Prostate gland (tissue), 2 donors: ENCODE data around the gene RGS12. TPM values are rescaled to one million over a fixed set of nuclear protein-coding genes. Genes with fewer than 3 reads are reported as not detected.

Experiments used
- DNase-seq: peaks from one replicate; pipeline ENCODE4 v3.0.0-alpha.2; 2019; ENCODE audit warnings: low spot score
- H3K27ac ChIP-seq, 2 donors: fragments of 200-600 bp; sonication (generic); 2 replicates each; pipeline ENCODE4 v1.5.1; 2017 to 2019
- H3K27me3 ChIP-seq: fragments of 200-600 bp; sonication (generic); replicated peaks from 2 replicates; pipeline ENCODE4 v1.5.1; 2019; ENCODE audit not compliant: insufficient read depth
- H3K36me3 ChIP-seq, 2 donors: fragments of 200-600 bp; sonication (generic); 1 replicate in 1 of 2; 2 replicates in 1 of 2; pipeline versions ENCODE4 v1.5.1 to v1.8.1; 2017 to 2019
- H3K4me1 ChIP-seq: fragments of 200-600 bp; sonication (generic); replicated peaks from 2 replicates; pipeline ENCODE4 v1.5.1; 2019
- H3K4me3 ChIP-seq, 2 donors: fragments of 200-600 bp; sonication (generic); 2 replicates each; pipeline ENCODE4 v1.5.1; 2017 to 2019
- H3K9me3 ChIP-seq: fragments of 200-600 bp; sonication (generic); 2 replicates; pipeline ENCODE4 v1.5.1; 2017
- CTCF ChIP-seq, 4 experiments: fragments of 200-600 bp in 2 of 4; fragments of 450-650 bp in 2 of 4; sonication (generic) in 2 of 4; IDR thresholded peaks; 1 replicate in 3 of 4; 2 replicates in 1 of 4; pipeline ENCODE4 v1.5.1; 2016 to 2019; ENCODE audit warnings: antibody characterized with exemption in 4 of 4, mild to moderate bottlenecking in 2 of 4, moderate library complexity in 2 of 4
- POLR2A ChIP-seq: fragments of 450-650 bp; IDR thresholded peaks from one replicate; pipeline ENCODE4 v1.6.1; 2016; ENCODE audit warnings: antibody characterized with exemption, mild to moderate bottlenecking
- POLR2AphosphoS5 ChIP-seq: sonication (generic); formaldehyde crosslinking; IDR thresholded peaks from one replicate; pipeline ENCODE4 v1.6.1; 2017; ENCODE audit warnings: antibody characterized with exemption
- WGBS: methylation state at CpG from one replicate; pipeline ENCODE4 v1.1.5; 2018; 5-methylcytosine and 5-hydroxymethylcytosine counted together
- intact Hi-C: fragments of 100-400 bp; cut with DNase I; formaldehyde crosslinking; loops from one replicate; pipeline ENCODE4 v1.14.2; 2022
- total RNA-seq, 2 donors: library from RNA; depleted of rRNA; stranded (reverse); fragments of >200 nt; gene quantifications; one replicate each; pipeline ENCODE4 v1.1.0, GENCODE V29; 2016

The RGS12 gene
- total RNA-seq, 2 donors from 2014 or later: 33.7 to 36.5 TPM

DNA sequence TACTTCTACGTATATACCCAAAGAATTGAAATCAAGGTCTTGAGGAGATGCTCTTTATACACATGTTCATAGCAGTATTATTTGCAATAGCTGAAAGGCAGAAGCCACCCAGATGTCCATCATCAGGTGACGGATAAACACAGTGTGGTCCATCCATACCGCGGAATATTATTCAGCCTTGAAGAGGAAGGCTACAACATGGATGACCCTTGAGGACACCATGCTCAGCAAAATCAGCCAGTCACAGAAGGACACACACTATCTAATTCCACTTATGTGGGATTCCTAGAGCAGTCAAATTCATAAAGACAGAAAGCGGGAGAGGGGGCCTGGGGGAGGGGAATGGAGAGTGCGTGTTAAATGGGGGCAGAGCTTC, 44.5 kb downstream of the RGS12 start:
- 96% methylated on average over 6 of the region's 6 CpGs for WGBS
- intact Hi-C loops: no loop called here
- TF ChIP-seq POLR2AphosphoS5: no peak
- TF ChIP-seq POLR2A: no peak
- TF ChIP-seq CTCF (IDR thresholded peaks at IDR 0.05): no peak
- no peak for DNase-seq
- Histone ChIP-seq H3K27me3 (no peaks in the 10 kb centered on the region), H3K27ac (no peak overlapping the region), H3K4me1 (no peaks in the 10 kb centered on the region), H3K36me3 (no peaks in the 10 kb centered on the region), H3K9me3 (no peaks in the 10 kb centered on the region), H3K4me3 (no peak overlapping the region)

DNA sequence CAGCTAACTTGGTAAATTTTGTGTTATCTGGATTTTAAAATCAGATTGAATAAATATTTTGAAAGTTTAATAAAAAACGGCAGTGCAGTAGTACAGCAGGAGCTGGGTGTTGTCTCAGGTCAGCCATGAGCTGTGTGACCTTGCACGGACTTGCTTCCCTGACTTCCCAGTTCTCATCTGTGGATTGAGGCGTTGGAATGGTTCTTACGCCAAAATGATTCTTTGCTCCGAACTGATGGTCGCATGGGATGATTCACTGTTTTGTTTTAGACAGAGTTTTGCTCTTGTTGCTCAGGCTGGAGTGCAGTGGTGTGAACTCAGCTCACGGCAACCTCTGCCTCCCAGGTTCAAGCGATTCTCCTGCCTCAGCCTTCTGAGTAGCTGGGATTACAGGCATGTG, 45.0 kb downstream of the RGS12 start:
- WGBS: 87% methylated on average over 8 of the region's 8 CpGs
- Histone ChIP-seq H3K36me3 (no peaks in the 10 kb centered on the region), H3K27me3 (no peaks in the 10 kb centered on the region), H3K4me1 (no peaks in the 10 kb centered on the region), H3K27ac (no peak overlapping the region), H3K4me3 (no peak overlapping the region), H3K9me3 (no peaks in the 10 kb centered on the region)
- intact Hi-C loops: no loop called here
- no peak for DNase-seq
- TF ChIP-seq CTCF (IDR thresholded peaks at IDR 0.05) (no peak), POLR2AphosphoS5 (no peak), POLR2A (no peak)

GRCh38 chr4:3338321-3338838, 45.6 kb downstream of the RGS12 start:
- intact Hi-C loops: no loop called here
- no peak overlapping the region for H3K27ac ChIP-seq
- WGBS: 88% methylated on average over 13 of the region's 13 CpGs

DNA sequence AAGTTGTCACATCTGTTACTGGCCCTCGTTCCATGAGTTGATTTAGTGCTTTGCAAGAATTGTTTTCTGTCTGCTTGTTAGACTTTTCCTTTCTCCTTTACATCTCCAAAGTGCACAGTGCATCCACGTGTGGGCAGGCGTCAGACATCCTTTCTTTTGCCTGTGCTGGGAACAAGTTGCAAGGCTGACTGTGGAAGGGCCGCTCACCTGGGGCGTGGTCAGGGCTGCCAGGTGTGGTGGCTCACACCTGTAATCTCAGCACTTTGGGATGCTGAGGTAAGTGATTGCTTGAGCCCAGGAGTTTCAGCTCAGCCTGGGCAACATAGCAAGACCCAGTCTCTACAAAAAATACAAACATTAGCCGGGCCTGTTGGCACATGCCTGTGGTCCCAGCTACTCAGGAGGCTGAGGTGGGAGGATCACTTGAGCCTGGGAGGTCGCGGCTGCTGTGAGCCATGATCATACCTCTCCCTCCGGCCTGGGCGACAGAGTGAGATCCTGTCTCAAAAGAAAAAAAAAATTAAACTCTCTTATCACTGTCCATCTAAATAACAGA, 46.2 kb downstream of the RGS12 start:
- DNase-seq: no peak
- 88% methylated on average over 10 of the region's 10 CpGs for WGBS
- no peak for TF ChIP-seq POLR2A
- TF ChIP-seq CTCF (IDR thresholded peaks at IDR 0.05): no peak
- no peak for TF ChIP-seq POLR2AphosphoS5
- H3K27me3 ChIP-seq: no peaks in the 10 kb centered on the region
- no peaks in the 10 kb centered on the region for H3K4me1 ChIP-seq
- no peaks in the 10 kb centered on the region for H3K9me3 ChIP-seq
- no peak overlapping the region for H3K27ac ChIP-seq
- no peak overlapping the region for H3K4me3 ChIP-seq
- intact Hi-C loops: no loop called here
- no peaks in the 10 kb centered on the region for H3K36me3 ChIP-seq

More at GRCh38 chr4:3338321-3338838, 45.6 kb downstream of the RGS12 start:
- H3K4me1 ChIP-seq: no peaks in the 10 kb centered on the region
- no peaks in the 10 kb centered on the region for H3K9me3 ChIP-seq
- no peak overlapping the region for H3K4me3 ChIP-seq
- DNase-seq: no peak
- no peaks in the 10 kb centered on the region for H3K36me3 ChIP-seq
- TF ChIP-seq CTCF (IDR thresholded peaks at IDR 0.05) (no peak), POLR2A (no peak), POLR2AphosphoS5 (no peak)
- H3K27me3 ChIP-seq: no peaks in the 10 kb centered on the region

GRCh38 chr4:3339577-3339976, 46.8 kb downstream of the RGS12 start:
- no peaks in the 10 kb centered on the region for H3K27me3 ChIP-seq
- no peak overlapping the region for H3K4me3 ChIP-seq
- no peaks in the 10 kb centered on the region for H3K9me3 ChIP-seq
- no peak overlapping the region for H3K27ac ChIP-seq
- no peaks in the 10 kb centered on the region for H3K36me3 ChIP-seq
- H3K4me1 ChIP-seq: no peaks in the 10 kb centered on the region
- TF ChIP-seq POLR2A (no peak), POLR2AphosphoS5 (no peak), CTCF (IDR thresholded peaks at IDR 0.05) (no peak)
- DNase-seq: no peak
- intact Hi-C loops: no loop called here
- WGBS: 88% methylated on average over 3 of the region's 3 CpGs
